HepG2 (cell line): ENCODE measurements around the gene EPB42. TPM values are rescaled to one million over a fixed set of nuclear protein-coding genes. Genes with fewer than 3 reads are reported as not detected.

ENCODE experiments used
- ATAC-seq: fragments of 200-7000 bp; cut with Tn5 transposase; 3 replicates; pipeline ENCODE4 v1.9.1; 2020; ENCODE audit warnings: mild to moderate bottlenecking, moderate library complexity
- BruUV-seq: library from RNA; stranded (reverse); fragments of 400-500 nt; replicated peaks from 2 replicates; lab custom pipeline; 2021; lab: Mats Ljungman, UMichigan
- CTCF ChIA-PET: fragments of 300-600 bp; formaldehyde crosslinking; extraction: SDS; loops from one replicate; lab custom pipeline; 2021; ENCODE audit warnings: low total read pairs, inconsistent platforms, low intra/inter-chr PET ratio; lab: Yijun Ruan, JAX
- POLR2A ChIA-PET: fragments of 350-600 bp; sonication (Branson Sonifier 250); formaldehyde crosslinking; loops from one replicate; lab custom pipeline; 2020; ENCODE audit warnings: antibody characterized with exemption, inconsistent platforms; lab: Yijun Ruan, JAX
- DNase-seq: peaks from one replicate; pipeline ENCODE4 v3.0.0-alpha.2; 2015; ENCODE audit warnings: low spot score
- FAIRE-seq: peaks from 3 replicates; lab custom pipeline; 2011; peaks lifted over from hg19 to GRCh38; lab: Jason Lieb, UNC
- H2AFZ ChIP-seq: one replicate; pipeline ENCODE4 v1.6.1; 2011; ENCODE audit warnings: low read length, inconsistent platforms
- H3K27ac ChIP-seq: fragments of 300-600 bp; 3 replicates; pipeline ENCODE4 v1.8.0; 2011; ENCODE audit warnings: mixed run types, mild to moderate bottlenecking, mixed read lengths, low read length, inconsistent platforms; ENCODE audit not compliant: insufficient read depth; ENCODE audit errors: extremely low read length
- H3K27me3 ChIP-seq, 2 experiments: fragments of 200-600 bp in 1 of 2; 2 replicates in 1 of 2; 3 replicates in 1 of 2; pipeline versions ENCODE4 v1.6.0 to v1.8.0; 2011; ENCODE audit warnings: low read length in 2 of 2, mild to moderate bottlenecking in 2 of 2, moderate library complexity in 2 of 2, inconsistent platforms in 1 of 2; ENCODE audit not compliant: insufficient read depth in 2 of 2, control insufficient read depth in 1 of 2
- H3K36me3 ChIP-seq, 2 experiments: fragments of 200-600 bp in 1 of 2; replicated peaks in 1 of 2; 2 replicates in 1 of 2; 3 replicates in 1 of 2; pipeline versions ENCODE4 v1.5.1 to v1.8.0; 2011; ENCODE audit warnings: low read length in 2 of 2, inconsistent platforms in 1 of 2; ENCODE audit not compliant: insufficient read depth in 2 of 2, control insufficient read depth in 1 of 2
- H3K4me1 ChIP-seq: 2 replicates; pipeline ENCODE4 v1.5.1; 2012; ENCODE audit warnings: low read length, inconsistent platforms; ENCODE audit not compliant: insufficient read depth
- H3K4me2 ChIP-seq: 2 replicates; pipeline ENCODE4 v1.6.0; 2011; ENCODE audit warnings: low read depth, low read length, inconsistent platforms
- H3K4me3 ChIP-seq, 3 experiments: fragments of 200-600 bp in 1 of 3; sonication (generic), shearing (Covaris generic) in 1 of 3; replicated peaks in 1 of 3; 2 replicates each; pipeline ENCODE4 v1.5.1; 2011 to 2016; ENCODE audit warnings: low read length in 3 of 3, inconsistent platforms in 2 of 3, low read depth in 2 of 3, mild to moderate bottlenecking in 2 of 3, control low read depth in 1 of 3, mixed read lengths in 1 of 3; ENCODE audit not compliant: insufficient read depth in 1 of 3
- H3K79me2 ChIP-seq: one replicate; pipeline ENCODE4 v1.6.1; 2011; ENCODE audit warnings: low read length, inconsistent platforms; ENCODE audit not compliant: insufficient read depth
- H3K9ac ChIP-seq: 2 replicates; pipeline ENCODE4 v1.6.0; 2011; ENCODE audit warnings: mild to moderate bottlenecking, low read depth, low read length, inconsistent platforms; ENCODE audit not compliant: insufficient read depth
- H3K9me3 ChIP-seq: 2 replicates; pipeline ENCODE4 v1.5.1; 2012; ENCODE audit warnings: mild to moderate bottlenecking, low read length
- H4K20me1 ChIP-seq: 2 replicates; pipeline ENCODE4 v1.6.0; 2011; ENCODE audit warnings: inconsistent platforms, mild to moderate bottlenecking, low read length, moderate library complexity; ENCODE audit not compliant: insufficient read depth
- BORCS8-MEF2B ChIP-seq: sonication (generic); formaldehyde crosslinking; IDR thresholded peaks from 2 replicates; pipeline ENCODE4 v1.8.0; 2022; ENCODE audit warnings: mild to moderate bottlenecking, missing genetic modification reagents
- CC2D1A ChIP-seq: sonication (generic); formaldehyde crosslinking; IDR thresholded peaks from 2 replicates; pipeline ENCODE4 v1.8.1; 2023; ENCODE audit warnings: mild to moderate bottlenecking, missing genetic modification reagents
- E2F2 ChIP-seq: sonication (generic); formaldehyde crosslinking; IDR thresholded peaks from 2 replicates; pipeline ENCODE4 v1.4.0; 2020; ENCODE audit warnings: missing genetic modification reagents, borderline replicate concordance
- FOSL1 ChIP-seq: sonication (generic); formaldehyde crosslinking; IDR thresholded peaks from 2 replicates; pipeline ENCODE4 v1.9.0; 2021; ENCODE audit warnings: missing genetic modification reagents, borderline replicate concordance
- GZF1 ChIP-seq: sonication (generic); formaldehyde crosslinking; IDR thresholded peaks from 2 replicates; pipeline ENCODE4 v1.5.1; 2020; ENCODE audit warnings: mild to moderate bottlenecking, missing genetic modification reagents
- HHEX ChIP-seq: IDR thresholded peaks from 2 replicates; pipeline ENCODE4 v1.6.1; 2016; ENCODE audit warnings: control low read depth
- LCORL ChIP-seq, 2 experiments: fragments of 450-650 bp in 1 of 2; sonication (generic) in 1 of 2; formaldehyde crosslinking in 1 of 2; IDR thresholded peaks; 2 replicates each; pipeline versions ENCODE4 v1.5.0 to v1.6.1; 2017 to 2020; ENCODE audit warnings: antibody characterized with exemption in 1 of 2, missing genetic modification reagents in 1 of 2
- MAF1 ChIP-seq: sonication (generic); formaldehyde crosslinking; IDR thresholded peaks from 2 replicates; pipeline ENCODE4 v1.5.0; 2020; ENCODE audit warnings: missing genetic modification reagents, borderline replicate concordance
- MATR3 ChIP-seq: sonication (generic); formaldehyde crosslinking; IDR thresholded peaks from 2 replicates; pipeline ENCODE4 v1.4.0; 2020; ENCODE audit warnings: missing genetic modification reagents
- MTA1 ChIP-seq: sonication (generic); formaldehyde crosslinking; IDR thresholded peaks from 2 replicates; pipeline ENCODE4 v1.4.0; 2020; ENCODE audit warnings: missing genetic modification reagents, mild to moderate bottlenecking, borderline replicate concordance
- NKX3-1 ChIP-seq: sonication (generic); formaldehyde crosslinking; IDR thresholded peaks from 2 replicates; pipeline ENCODE4 v1.5.0; 2020; ENCODE audit warnings: missing genetic modification reagents
- PRMT3 ChIP-seq: sonication (generic); formaldehyde crosslinking; IDR thresholded peaks from 2 replicates; pipeline ENCODE4 v1.8.1; 2022; ENCODE audit warnings: low read depth, mild to moderate bottlenecking, moderate library complexity, missing genetic modification reagents, borderline replicate concordance
- RFX3 ChIP-seq: IDR thresholded peaks from 2 replicates; pipeline ENCODE4 v1.6.1; 2016; ENCODE audit warnings: missing biosample characterization, missing genetic modification reagents
- SOX13 ChIP-seq, 3 experiments: fragments of 450-650 bp in 1 of 3; sonication (generic) in 1 of 3; formaldehyde crosslinking in 1 of 3; IDR thresholded peaks in 2 of 3; conservative IDR thresholded peaks in 1 of 3; 2 replicates each; pipeline versions ENCODE4 v1.5.0 to v1.6.1; 2016 to 2020; ENCODE audit warnings: antibody characterized with exemption in 1 of 3, mild to moderate bottlenecking in 1 of 3, missing compliant biosample characterization in 1 of 3, missing genetic modification reagents in 1 of 3, moderate library complexity in 1 of 3
- ZMYM2 ChIP-seq: sonication (generic); formaldehyde crosslinking; IDR thresholded peaks from 2 replicates; pipeline ENCODE4 v1.8.0; 2022; ENCODE audit warnings: mild to moderate bottlenecking, missing genetic modification reagents
- ZNF296 ChIP-seq: sonication (generic); formaldehyde crosslinking; conservative IDR thresholded peaks from 2 replicates; pipeline ENCODE4 v1.5.0; 2020; ENCODE audit warnings: mild to moderate bottlenecking, missing genetic modification reagents
- ZNF614 ChIP-seq: IDR thresholded peaks from 2 replicates; pipeline ENCODE4 v1.6.1; 2018; ENCODE audit warnings: missing biosample characterization, missing genetic modification reagents, inconsistent platforms, borderline replicate concordance
- WGBS: methylation state at CpG from one replicate; pipeline ENCODE4 v1.1.6; 2017; ENCODE audit warnings: low lambda C conversion rate; 5-methylcytosine and 5-hydroxymethylcytosine counted together
- in situ Hi-C: cut with HindIII; loops from 2 replicates; pipeline ENCODE4 v1.10.0; 2017; ENCODE audit warnings: low pct_unique_long_range_greater_than_20kb; ENCODE audit not compliant: extremely low pct_ligation_motif_present
- intact Hi-C: fragments of 100-400 bp; cut with micrococcal nuclease; formaldehyde crosslinking; loops from one replicate; pipeline ENCODE4 v1.10.0; 2022; ENCODE audit not compliant: unreplicated experiment
- polyA plus RNA-seq, 8 experiments: library from polyadenylated mRNA; depleted of rRNA in 3 of 8; stranded (reverse) in 7 of 8; unstranded in 1 of 8; fragments of >200 nt; fragmentation: Illumina TruSeq in 4 of 8; extraction: Trizol in 4 of 8; gene quantifications; 2 replicates each; pipeline versions ENCODE4 v1.2.1 to v1.2.3, GENCODE V29; 2011 to 2016; ENCODE audit warnings: low read depth in 4 of 8, missing spikeins in 1 of 8, mixed read lengths in 1 of 8; ENCODE audit not compliant: insufficient read depth in 1 of 8
- total RNA-seq, 5 experiments: library from RNA; depleted of rRNA; stranded (reverse); fragments of >200 nt; fragmentation: Illumina TruSeq; extraction: Trizol; gene quantifications; 2 replicates each; pipeline ENCODE4 v1.2.3, GENCODE V29; 2016; ENCODE audit warnings: low read depth in 1 of 5
- TF ChIP-seq, protein P1 (sequence below): IDR thresholded peaks from 2 replicates; pipeline ENCODE4 v1.6.1; 2016; ENCODE audit warnings: mild to moderate bottlenecking
- TF ChIP-seq, protein P2 (sequence below): sonication (generic); formaldehyde crosslinking; conservative IDR thresholded peaks from 2 replicates; pipeline ENCODE4 v1.8.1; 2023; ENCODE audit warnings: missing genetic modification reagents

EPB42 gene
- total and polyA plus RNA-seq, 2 of the 13 experiments (the other 11 are each of a cell fraction or from before 2014, with no cell fraction given), result not detected

- Histone ChIP-seq H3K9ac (no peak overlapping the region), H3K4me2 (no peak overlapping the region), H3K4me1 (no peaks in the 10 kb centered on the region), H4K20me1 (no peaks in the 10 kb centered on the region)
- intact Hi-C loops, result no loop called here
- 46% methylated on average over 4 of the region's 4 CpGs for WGBS
- TF ChIP-seq, protein P1, sequence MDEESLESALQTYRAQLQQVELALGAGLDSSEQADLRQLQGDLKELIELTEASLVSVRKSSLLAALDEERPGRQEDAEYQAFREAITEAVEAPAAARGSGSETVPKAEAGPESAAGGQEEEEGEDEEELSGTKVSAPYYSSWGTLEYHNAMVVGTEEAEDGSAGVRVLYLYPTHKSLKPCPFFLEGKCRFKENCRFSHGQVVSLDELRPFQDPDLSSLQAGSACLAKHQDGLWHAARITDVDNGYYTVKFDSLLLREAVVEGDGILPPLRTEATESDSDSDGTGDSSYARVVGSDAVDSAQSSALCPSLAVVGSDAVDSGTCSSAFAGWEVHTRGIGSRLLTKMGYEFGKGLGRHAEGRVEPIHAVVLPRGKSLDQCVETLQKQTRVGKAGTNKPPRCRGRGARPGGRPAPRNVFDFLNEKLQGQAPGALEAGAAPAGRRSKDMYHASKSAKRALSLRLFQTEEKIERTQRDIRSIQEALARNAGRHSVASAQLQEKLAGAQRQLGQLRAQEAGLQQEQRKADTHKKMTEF (CRISPR knock-in tag), result no peak
- no peak for TF ChIP-seq ZNF614 (CRISPR knock-in tag)
- no peak for TF ChIP-seq ZMYM2 (CRISPR knock-in tag)
- TF ChIP-seq, protein P2, sequence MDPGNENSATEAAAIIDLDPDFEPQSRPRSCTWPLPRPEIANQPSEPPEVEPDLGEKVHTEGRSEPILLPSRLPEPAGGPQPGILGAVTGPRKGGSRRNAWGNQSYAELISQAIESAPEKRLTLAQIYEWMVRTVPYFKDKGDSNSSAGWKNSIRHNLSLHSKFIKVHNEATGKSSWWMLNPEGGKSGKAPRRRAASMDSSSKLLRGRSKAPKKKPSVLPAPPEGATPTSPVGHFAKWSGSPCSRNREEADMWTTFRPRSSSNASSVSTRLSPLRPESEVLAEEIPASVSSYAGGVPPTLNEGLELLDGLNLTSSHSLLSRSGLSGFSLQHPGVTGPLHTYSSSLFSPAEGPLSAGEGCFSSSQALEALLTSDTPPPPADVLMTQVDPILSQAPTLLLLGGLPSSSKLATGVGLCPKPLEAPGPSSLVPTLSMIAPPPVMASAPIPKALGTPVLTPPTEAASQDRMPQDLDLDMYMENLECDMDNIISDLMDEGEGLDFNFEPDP (CRISPR knock-in tag), result no peak
- TF ChIP-seq PRMT3, result no peak
- no peak for TF ChIP-seq MTA1 (CRISPR knock-in tag)
- TF ChIP-seq CC2D1A, result no peak
- TF ChIP-seq E2F2 (CRISPR knock-in tag), result no peak
- no peak for TF ChIP-seq HHEX (CRISPR knock-in tag)
- no peak for TF ChIP-seq GZF1 (CRISPR knock-in tag)
- TF ChIP-seq LCORL (IDR thresholded peaks at IDR 0.05), result no peak
- TF ChIP-seq LCORL (CRISPR knock-in tag; IDR thresholded peaks at IDR 0.05), result no peak
- no peak for TF ChIP-seq NKX3-1 (CRISPR knock-in tag)
- no peak for TF ChIP-seq SOX13 (IDR thresholded peaks at IDR 0.05)
- no peak for TF ChIP-seq SOX13 (CRISPR knock-in tag; conservative IDR thresholded peaks at IDR 0.05 in 1 of 2, IDR thresholded peaks at IDR 0.05 in 1 of 2)
- TF ChIP-seq FOSL1 (CRISPR knock-in tag), result no peak
- TF ChIP-seq ZNF296 (CRISPR knock-in tag), result no peak
- TF ChIP-seq RFX3 (CRISPR knock-in tag), result no peak
- no peak for TF ChIP-seq MAF1 (CRISPR knock-in tag)
- no peak for TF ChIP-seq MATR3 (CRISPR knock-in tag)
- TF ChIP-seq BORCS8-MEF2B (CRISPR knock-in tag), result no peak
- TF ChIP-seq, all 625 proteins: peak for 0
- H3K4me3 ChIP-seq, result no peak overlapping the region
- no peak for DNase-seq
- H3K36me3 ChIP-seq, result no peaks in the 10 kb centered on the region
- in situ Hi-C loops, result no loop called here
- ChIA-PET POLR2A (no interaction called here), CTCF (no interaction called here)
- no peaks in the 10 kb centered on the region for H3K9me3 ChIP-seq
- no peak overlapping the region for H2AFZ ChIP-seq
- H3K27ac ChIP-seq, result no peak overlapping the region
- no TSS peak for BruUV-seq
- FAIRE-seq, result no peak
- no peak for ATAC-seq
- H3K27me3 ChIP-seq, result peaks cover 0 to 6% of the 10 kb centered on the region in 2 experiments; a peak in 2 of 5 replicates
- no peaks in the 10 kb centered on the region for H3K79me2 ChIP-seq
Measured at GRCh38 chr15:43251871-43252250, 31.0 kb upstream of the EPB42 start.
